MV-4-11 (cell line): Measurements from ENCODE around the gene COL10A1.
"Not testable (repeated sequence)": the region's sequence is repeated elsewhere in the genome, so short reads cannot be mapped to it uniquely, and the experiment has no call there.

ENCODE experiments used
- DNase-seq: peaks from one replicate; lab custom pipeline; 2025; lab: John Stamatoyannopoulos, UW

Gene COL10A1

GRCh38 chr6:116120430-116120829 lies 5.5 kb downstream of the COL10A1 start:
- DNase-seq: no peak

GRCh38 chr6:116118608-116119007 lies 7.3 kb downstream of the COL10A1 start:
- no peak for DNase-seq

- DNase-seq: no peak
Observed at GRCh38 chr6:116115781-116116180, 10.2 kb downstream of the COL10A1 start.

GRCh38 chr6:116113386-116113785 lies 12.5 kb downstream of the COL10A1 start:
- DNase-seq: no peak

- DNase-seq: no peak
Observed at GRCh38 chr6:116111552-116112528, 14.1 kb downstream of the COL10A1 start.

GRCh38 chr6:116108836-116109235 lies 17.1 kb downstream of the COL10A1 start:
- no peak for DNase-seq

GRCh38 chr6:116106146-116106545 lies 19.8 kb downstream of the COL10A1 start:
- no peak for DNase-seq

- DNase-seq: no peak
Observed at GRCh38 chr6:116105247-116105646, 20.7 kb downstream of the COL10A1 start.

- DNase-seq: no peak
Observed at GRCh38 chr6:116104636-116105035, 21.3 kb downstream of the COL10A1 start.

- no peak for DNase-seq
Observed at GRCh38 chr6:116102873-116103272, 23.1 kb downstream of the COL10A1 start.

GRCh38 chr6:116101790-116102189 lies 24.1 kb downstream of the COL10A1 start:
- DNase-seq: no peak

- no peak for DNase-seq
Observed at GRCh38 chr6:116101302-116101718, 24.6 kb downstream of the COL10A1 start.

- peak; percentile 41 for DNase-seq
Observed at GRCh38 chr6:116100419-116101301, 25.3 kb downstream of the COL10A1 start, which contains the start of gene NT5DC1. Gene NT5DC1 (plus strand): TSS chr6:116100853. CDS start chr6:116100931, 78 bp downstream.

GRCh38 chr6:116099036-116099435 lies 26.9 kb downstream of the COL10A1 start:
- no peak for DNase-seq

GRCh38 chr6:116096979-116097816 lies 28.7 kb downstream of the COL10A1 start:
- DNase-seq: no peak

GRCh38 chr6:116096048-116096759 lies 29.7 kb downstream of the COL10A1 start:
- DNase-seq: not testable (repeated sequence)

GRCh38 chr6:116094041-116094440 lies 31.9 kb downstream of the COL10A1 start:
- no peak for DNase-seq

GRCh38 chr6:116090251-116090650 lies 35.7 kb downstream of the COL10A1 start:
- no peak for DNase-seq

- no peak for DNase-seq
Observed at GRCh38 chr6:116088946-116089345, 37.0 kb downstream of the COL10A1 start.

GRCh38 chr6:116087437-116088027 lies 38.4 kb downstream of the COL10A1 start:
- peak; percentile 73 for DNase-seq
